NCI-H524 (cell line): Measurements from ENCODE around the gene CC2D2A.

Source experiments
- DNase-seq, 2 experiments: peaks; one replicate each; lab custom pipeline; 2025; lab: John Stamatoyannopoulos, UW

CC2D2A gene

GRCh38 chr4:15466596-15466995, 3.1 kb upstream of the CC2D2A start:
- no peak for DNase-seq

GRCh38 chr4:15470128-15470475, 420 bp downstream of the CC2D2A start:
- DNase-seq, result no peak

GRCh38 chr4:15476396-15476795, 6.7 kb downstream of the CC2D2A start:
- DNase-seq, result no peak

GRCh38 chr4:15478724-15479088, 9.0 kb downstream of the CC2D2A start:
- DNase-seq, result no peak

GRCh38 chr4:15479089-15479912, 9.6 kb downstream of the CC2D2A start:
- peak; percentile 92 to 95 for DNase-seq

- no peak for DNase-seq
Measured at GRCh38 chr4:15479913-15480185, 10.2 kb downstream of the CC2D2A start.

GRCh38 chr4:15481961-15482745, 12.5 kb downstream of the CC2D2A start:
- DNase-seq, result peak; percentile 58 to 85

GRCh38 chr4:15482842-15483241, 13.2 kb downstream of the CC2D2A start:
- DNase-seq, result peak; percentile 70 to 89

- no peak for DNase-seq
Measured at GRCh38 chr4:15488136-15488535, 18.5 kb downstream of the CC2D2A start.

- no peak for DNase-seq
Measured at GRCh38 chr4:15488658-15489470, 19.2 kb downstream of the CC2D2A start.

- no peak for DNase-seq
Measured at GRCh38 chr4:15489551-15489950, 19.9 kb downstream of the CC2D2A start.

- peak; percentile 17 to 59 for DNase-seq
Measured at GRCh38 chr4:15493411-15493810, 23.7 kb downstream of the CC2D2A start.

- peak in 1 of 2 experiments; percentile 34 for DNase-seq
Measured at GRCh38 chr4:15495621-15496020, 25.9 kb downstream of the CC2D2A start.

GRCh38 chr4:15498356-15498755, 28.7 kb downstream of the CC2D2A start:
- DNase-seq, result no peak

- no peak for DNase-seq
Measured at GRCh38 chr4:15500701-15501100, 31.0 kb downstream of the CC2D2A start.

- no peak for DNase-seq
Measured at GRCh38 chr4:15501941-15502340, 32.3 kb downstream of the CC2D2A start.

GRCh38 chr4:15502384-15502783, 32.7 kb downstream of the CC2D2A start:
- no peak for DNase-seq

GRCh38 chr4:15504041-15504440, 34.4 kb downstream of the CC2D2A start:
- no peak for DNase-seq

GRCh38 chr4:15506464-15506863, 36.8 kb downstream of the CC2D2A start:
- no peak for DNase-seq

- DNase-seq, result no peak
Measured at GRCh38 chr4:15507679-15508078, 38.0 kb downstream of the CC2D2A start.

GRCh38 chr4:15510961-15511360, 41.3 kb downstream of the CC2D2A start:
- peak; percentile 64 to 88 for DNase-seq

- DNase-seq, result peak in 1 of 2 experiments; percentile 7
Measured at GRCh38 chr4:15513545-15513944, 43.9 kb downstream of the CC2D2A start.

- no peak for DNase-seq
Measured at GRCh38 chr4:15515106-15515505, 45.4 kb downstream of the CC2D2A start.
